CD14-positive monocyte (primary cell): ENCODE results near the gene GALNT1. TPM values are rescaled to one million over a fixed set of nuclear protein-coding genes. Genes with fewer than 3 reads are reported as not detected.

Experiments
- DNase-seq, 3 donors: peaks; one replicate each; pipeline ENCODE4 v3.0.0-alpha.2; 2011 to 2022
- H2AFZ ChIP-seq: 2 replicates; pipeline ENCODE4 v1.6.0; 2012; ENCODE audit warnings: mild to moderate bottlenecking, low read depth, low read length, inconsistent platforms; ENCODE audit not compliant: insufficient read depth, poor library complexity, severe bottlenecking
- H3K27ac ChIP-seq, 2 donors: 1 replicate in 1 of 2; 2 replicates in 1 of 2; pipeline ENCODE4 v1.5.1; 2012 to 2013; ENCODE audit warnings: low read length in 2 of 2, control low read depth in 1 of 2, inconsistent platforms in 1 of 2, low read depth in 1 of 2, mild to moderate bottlenecking in 1 of 2
- H3K27me3 ChIP-seq, 2 donors: one replicate each; pipeline versions ENCODE4 v1.6.0 to v1.6.1; 2011 to 2013; ENCODE audit warnings: low read length in 2 of 2; ENCODE audit not compliant: control insufficient read depth in 2 of 2, insufficient read depth in 2 of 2
- H3K36me3 ChIP-seq, 2 donors: replicated peaks in 1 of 2; 1 replicate in 1 of 2; 2 replicates in 1 of 2; pipeline versions ENCODE4 v1.5.1 to v1.6.1; 2012 to 2013; ENCODE audit warnings: low read length in 2 of 2, control low read depth in 1 of 2, inconsistent platforms in 1 of 2, mild to moderate bottlenecking in 1 of 2; ENCODE audit not compliant: insufficient read depth in 2 of 2, control insufficient read depth in 1 of 2
- H3K4me1 ChIP-seq, 2 donors: 1 replicate in 1 of 2; 2 replicates in 1 of 2; pipeline versions ENCODE4 v1.5.1 to v1.6.1; 2012 to 2013; ENCODE audit warnings: low read length in 2 of 2, control low read depth in 1 of 2, inconsistent platforms in 1 of 2, mild to moderate bottlenecking in 1 of 2, moderate library complexity in 1 of 2; ENCODE audit not compliant: insufficient read depth in 2 of 2, control insufficient read depth in 1 of 2
- H3K4me2 ChIP-seq: replicated peaks from 2 replicates; pipeline ENCODE3; 2012; ENCODE audit warnings: low read length, moderate library complexity, mild to moderate bottlenecking; ENCODE audit not compliant: poor library complexity, severe bottlenecking; ENCODE audit errors: extremely low read depth
- H3K4me3 ChIP-seq, 3 experiments: fragments of 200-600 bp in 1 of 3; sonication (generic) in 1 of 3; replicated peaks in 1 of 3; 1 replicate in 2 of 3; 2 replicates in 1 of 3; pipeline ENCODE4 v1.5.1; 2011 to 2013; ENCODE audit warnings: low read length in 3 of 3, mild to moderate bottlenecking in 3 of 3, control low read depth in 2 of 3, low read depth in 2 of 3, inconsistent platforms in 1 of 3, moderate library complexity in 1 of 3
- H3K79me2 ChIP-seq: 2 replicates; pipeline ENCODE4 v1.6.0; 2012; ENCODE audit warnings: mild to moderate bottlenecking, control low read depth, inconsistent platforms, low read length, moderate library complexity; ENCODE audit not compliant: insufficient read depth
- H3K9ac ChIP-seq: 2 replicates; pipeline ENCODE4 v1.6.0; 2017; ENCODE audit warnings: low read length, mild to moderate bottlenecking; ENCODE audit not compliant: insufficient read depth, poor library complexity, severe bottlenecking
- H3K9me3 ChIP-seq, 2 donors: replicated peaks in 1 of 2; 1 replicate in 1 of 2; 2 replicates in 1 of 2; pipeline versions ENCODE4 v1.5.1 to v1.6.1; 2012 to 2013; ENCODE audit warnings: low read length in 2 of 2, control low read depth in 1 of 2; ENCODE audit not compliant: control insufficient read depth in 1 of 2, insufficient read depth in 1 of 2
- H4K20me1 ChIP-seq: 2 replicates; pipeline ENCODE4 v1.6.0; 2012; ENCODE audit warnings: mild to moderate bottlenecking, low read length, control low read depth, moderate library complexity; ENCODE audit not compliant: insufficient read depth
- H3K27ac Mint-ChIP-seq, 7 donors: one replicate each; pipeline ENCODE4 v1.8.0; 2020; ENCODE audit warnings: mild to moderate bottlenecking in 7 of 7, mixed read lengths in 7 of 7, moderate library complexity in 6 of 7, inconsistent platforms in 2 of 7
- H3K27me3 Mint-ChIP-seq, 3 donors: one replicate each; pipeline ENCODE4 v1.8.0; 2021 to 2022; ENCODE audit warnings: low read depth in 3 of 3, mild to moderate bottlenecking in 3 of 3, mixed read lengths in 3 of 3, moderate library complexity in 3 of 3, inconsistent platforms in 1 of 3
- H3K36me3 Mint-ChIP-seq, 2 donors: one replicate each; pipeline ENCODE4 v1.8.0; 2020; ENCODE audit warnings: mixed read lengths in 2 of 2, inconsistent platforms in 1 of 2, mild to moderate bottlenecking in 1 of 2
- H3K4me1 Mint-ChIP-seq: one replicate; pipeline ENCODE4 v1.8.0; 2020; ENCODE audit warnings: mild to moderate bottlenecking, mixed read lengths
- H3K4me3 Mint-ChIP-seq, 2 donors: one replicate each; pipeline ENCODE4 v1.8.0; 2020; ENCODE audit warnings: mild to moderate bottlenecking in 2 of 2, mixed read lengths in 2 of 2, moderate library complexity in 1 of 2
- H3K9me3 Mint-ChIP-seq, 7 donors: one replicate each; pipeline ENCODE4 v1.8.0; 2020 to 2022; ENCODE audit warnings: mixed read lengths in 7 of 7, mild to moderate bottlenecking in 6 of 7, moderate library complexity in 6 of 7, inconsistent platforms in 2 of 7
- WGBS: methylation state at CpG from one replicate; pipeline ENCODE4 v1.1.5; 2013; ENCODE audit warnings: missing lambda C conversion rate; ENCODE audit not compliant: insufficient coverage; 5-methylcytosine and 5-hydroxymethylcytosine counted together
- intact Hi-C, 2 donors: fragments of 100-400 bp; cut with micrococcal nuclease; formaldehyde crosslinking; loops; one replicate each; pipeline versions ENCODE4 v1.15.0 to v1.15.1; 2023
- polyA plus RNA-seq, 3 donors: library from polyadenylated mRNA; depleted of rRNA in 1 of 3; unstranded in 2 of 3; stranded (reverse) in 1 of 3; fragments of 300-500 nt in 2 of 3; fragments of >200 nt in 1 of 3; fragmentation: Illumina TruSeq in 2 of 3; gene quantifications; 1 replicate in 2 of 3; 2 replicates in 1 of 3; pipeline ENCODE4 v1.2.3, GENCODE V29; 2012 to 2021
- TF ChIP-seq, protein P1 (sequence below): fragments of 200-600 bp; IDR thresholded peaks from one replicate; pipeline ENCODE4 v1.8.0; 2022; ENCODE audit warnings: antibody characterized with exemption, mild to moderate bottlenecking

The GALNT1 gene
- polyA plus RNA-seq, 3 donors, result 16.8 to 58.5 (median 22.9) TPM

DNA sequence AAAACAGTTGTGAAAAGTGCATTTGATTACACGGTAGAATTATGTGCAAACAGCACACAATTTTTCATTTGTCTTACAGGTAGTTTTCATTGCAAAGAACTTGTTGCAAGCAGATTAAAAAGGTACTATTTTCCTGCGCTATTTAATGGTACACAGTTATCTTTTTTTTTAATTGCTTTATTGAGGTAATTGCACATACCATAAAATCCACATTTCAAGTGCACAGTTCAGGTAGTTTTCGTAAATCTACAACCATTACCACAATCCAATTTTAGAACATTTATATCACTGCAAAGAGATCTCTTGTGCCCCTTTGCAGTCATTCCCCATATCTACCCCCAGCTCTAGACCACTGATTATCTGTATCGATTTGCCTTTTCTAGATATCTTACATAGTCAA is 2.6 kb upstream of the GALNT1 start:
- H4K20me1 ChIP-seq, result peaks cover 19% of the 10 kb centered on the region
- H3K9me3 Mint-ChIP-seq, result peaks cover 11 to 22% (median 14%) of the 10 kb centered on the region in 7 donors
- H3K4me3 ChIP-seq, result no peak overlapping the region
- no peak for DNase-seq
- no peak overlapping the region for H3K27ac Mint-ChIP-seq
- H3K27me3 Mint-ChIP-seq, result peaks cover 0 to 1% (median 0%) of the 10 kb centered on the region in 3 donors
- peaks cover 22% of the 10 kb centered on the region for H3K79me2 ChIP-seq
- no peak overlapping the region for H3K4me2 ChIP-seq
- peaks cover 2 to 5% of the 10 kb centered on the region in 2 donors for H3K36me3 Mint-ChIP-seq
- H3K4me3 Mint-ChIP-seq, result no peak overlapping the region
- TF ChIP-seq, protein P1, sequence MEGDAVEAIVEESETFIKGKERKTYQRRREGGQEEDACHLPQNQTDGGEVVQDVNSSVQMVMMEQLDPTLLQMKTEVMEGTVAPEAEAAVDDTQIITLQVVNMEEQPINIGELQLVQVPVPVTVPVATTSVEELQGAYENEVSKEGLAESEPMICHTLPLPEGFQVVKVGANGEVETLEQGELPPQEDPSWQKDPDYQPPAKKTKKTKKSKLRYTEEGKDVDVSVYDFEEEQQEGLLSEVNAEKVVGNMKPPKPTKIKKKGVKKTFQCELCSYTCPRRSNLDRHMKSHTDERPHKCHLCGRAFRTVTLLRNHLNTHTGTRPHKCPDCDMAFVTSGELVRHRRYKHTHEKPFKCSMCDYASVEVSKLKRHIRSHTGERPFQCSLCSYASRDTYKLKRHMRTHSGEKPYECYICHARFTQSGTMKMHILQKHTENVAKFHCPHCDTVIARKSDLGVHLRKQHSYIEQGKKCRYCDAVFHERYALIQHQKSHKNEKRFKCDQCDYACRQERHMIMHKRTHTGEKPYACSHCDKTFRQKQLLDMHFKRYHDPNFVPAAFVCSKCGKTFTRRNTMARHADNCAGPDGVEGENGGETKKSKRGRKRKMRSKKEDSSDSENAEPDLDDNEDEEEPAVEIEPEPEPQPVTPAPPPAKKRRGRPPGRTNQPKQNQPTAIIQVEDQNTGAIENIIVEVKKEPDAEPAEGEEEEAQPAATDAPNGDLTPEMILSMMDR, result no peak
- H3K9me3 ChIP-seq, result peaks cover 9 to 10% of the 10 kb centered on the region in 2 donors
- H3K4me1 Mint-ChIP-seq, result peaks cover 20% of the 10 kb centered on the region
- H2AFZ ChIP-seq, result no peak overlapping the region
- no peak overlapping the region for H3K9ac ChIP-seq
- H3K36me3 ChIP-seq, result no peaks in the 10 kb centered on the region
- peaks cover 0 to 2% of the 10 kb centered on the region in 2 donors for H3K27me3 ChIP-seq
- WGBS, result 80% methylated on average over 1 of the region's 4 CpGs
- no peak overlapping the region for H3K27ac ChIP-seq
- peaks cover 16 to 24% of the 10 kb centered on the region in 2 donors for H3K4me1 ChIP-seq
- intact Hi-C loops, result no loop called here

DNA sequence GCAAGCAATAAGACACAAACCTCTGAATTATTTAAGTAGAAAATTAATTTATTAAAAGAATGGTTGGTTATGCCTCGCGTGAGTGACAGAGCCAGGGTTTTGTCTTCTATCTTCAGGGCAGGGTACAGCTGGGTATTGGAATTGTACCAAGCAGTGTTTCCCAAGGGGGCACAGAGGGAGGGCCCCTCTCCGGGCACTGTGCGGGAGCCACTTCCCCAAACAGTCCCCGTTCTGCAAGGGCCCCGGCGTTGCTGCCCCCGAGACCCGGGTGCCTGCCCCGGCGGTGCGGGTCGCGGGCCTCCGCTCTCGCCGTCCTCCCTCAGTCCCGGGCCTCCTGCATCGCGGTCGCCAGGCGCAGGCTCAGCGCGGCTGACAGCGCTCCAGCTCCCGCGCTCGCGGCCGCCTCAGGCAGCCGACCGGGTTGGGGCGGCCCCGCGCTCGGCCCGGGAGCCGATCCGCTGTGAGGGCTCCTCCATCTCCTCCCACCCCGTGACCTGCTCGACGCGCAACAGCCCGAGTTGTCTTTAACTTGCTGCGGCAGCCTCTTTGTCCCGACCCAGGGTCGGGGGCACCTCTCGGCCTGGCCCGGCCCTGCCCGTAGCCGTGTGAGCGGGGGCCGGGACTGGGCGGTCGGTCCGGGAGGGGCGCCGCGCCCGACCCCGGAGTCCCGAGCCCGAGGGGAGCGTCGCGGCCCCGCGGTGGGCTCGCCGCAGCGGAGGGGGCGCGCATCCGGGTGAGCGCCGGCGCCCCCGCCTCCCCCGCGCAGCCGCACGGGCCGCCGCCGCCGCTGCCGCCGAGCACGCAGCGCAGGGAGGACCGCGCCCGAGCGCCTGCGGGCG is 620 bp upstream of the GALNT1 start:
- Histone ChIP-seq H3K79me2 (peaks cover 42% of the 10 kb centered on the region), H3K27ac (peak overlapping the region in 1 of 2 donors; percentile 78), H3K4me2 (peak overlapping the region; percentile 80), H3K36me3 (no peaks in the 10 kb centered on the region), H4K20me1 (peaks cover 38% of the 10 kb centered on the region), H3K9ac (peak overlapping the region; percentile 75), H3K27me3 (peaks cover 0 to 2% of the 10 kb centered on the region in 2 donors), H3K4me1 (peaks cover 16 to 24% of the 10 kb centered on the region in 2 donors), H3K9me3 (peaks cover 6 to 8% of the 10 kb centered on the region in 2 donors), H2AFZ (peak overlapping the region; percentile 91), H3K4me3 (peak overlapping the region; percentile 46 to 75 (median 70))
- TF ChIP-seq, protein P1, result no peak
- DNase-seq, result peak; percentile 49 to 53 (median 52)
- Mint-ChIP-seq H3K4me1 (peaks cover 29% of the 10 kb centered on the region), H3K9me3 (peaks cover 8 to 20% (median 14%) of the 10 kb centered on the region in 7 donors), H3K27me3 (peaks cover 0 to 1% (median 1%) of the 10 kb centered on the region in 3 donors), H3K4me3 (peak overlapping the region; percentile 76 to 83), H3K27ac (peak overlapping the region in 3 of 7 donors; percentile 54 to 76 (median 69)), H3K36me3 (peaks cover 4 to 9% of the 10 kb centered on the region in 2 donors)
- intact Hi-C loops, result loop anchor here in 1 of 2 donors (5.0 to 10.0 kb wide), 3 partner anchors 36 to 166 kb away; partner anchors contain the start of gene INO80C
- under 1% methylated on average over 79 of the region's 96 CpGs for WGBS
